Activated CD4-positive, CD25-positive, alpha-beta regulatory T cell treated with anti-CD3 and anti-CD28 coated beads, Interleukin-2, amount 50 U/mL, for 24 hours (primary cell): ENCODE measurements around the gene NDUFV1.
A peak's percentile ranks its signal among the peaks of the same experiment; 100 is the strongest.
"Not testable (repeated sequence)": the region's sequence is repeated elsewhere in the genome, so short reads cannot be mapped to it uniquely, and the experiment has no call there.

Source experiments
- ATAC-seq, 2 donors: fragments of 150-1000 bp; cut with Tn5 transposase; one replicate each; pipeline ENCODE4 v1.10.0; 2021; ENCODE audit warnings: mild to moderate bottlenecking in 1 of 2, moderate library complexity in 1 of 2

The NDUFV1 gene

DNA sequence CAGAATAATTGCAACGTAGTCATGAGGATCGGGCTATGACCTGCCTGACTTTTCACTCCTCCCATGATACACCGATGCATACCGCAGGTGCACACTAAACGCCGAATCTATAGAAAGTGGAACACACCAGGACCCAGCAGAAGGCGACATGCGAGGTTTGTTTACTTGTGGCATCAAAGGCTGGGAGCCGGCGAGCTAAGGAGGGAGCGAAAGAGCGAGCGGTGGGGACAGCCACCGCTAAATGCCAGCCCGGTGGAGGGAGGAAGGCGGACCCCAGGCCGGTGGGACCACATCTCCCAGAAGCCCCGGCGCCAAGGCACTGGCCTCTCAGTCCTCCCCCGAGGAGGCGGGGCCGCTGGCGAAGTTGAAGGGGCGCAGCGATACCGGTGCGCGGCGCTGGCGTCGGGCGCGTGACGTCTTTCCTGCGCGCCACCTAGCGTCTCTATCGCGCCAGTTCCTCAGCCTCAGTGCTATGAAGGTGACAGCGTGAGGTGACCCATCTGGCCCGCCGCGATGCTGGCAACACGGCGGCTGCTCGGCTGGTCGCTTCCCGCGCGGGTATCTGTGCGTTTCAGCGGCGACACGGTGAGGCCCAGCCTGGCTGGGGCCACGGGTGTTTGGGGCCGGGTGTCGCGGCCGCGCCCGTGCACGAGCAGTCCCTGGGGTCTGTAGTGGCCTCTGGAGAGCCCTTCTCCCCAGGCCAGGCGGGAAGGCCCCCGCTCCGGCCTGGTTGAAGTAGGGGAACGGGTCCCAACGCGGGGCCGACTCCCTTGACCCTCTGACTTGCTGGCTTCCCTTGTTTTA is at the start of gene NDUFV1:
NDUFV1 (plus strand) TSS at position 445 of the 804 bp plus-strand sequence; CDS start at position 514, 69 bp downstream.
- peak; percentile 99 for ATAC-seq

DNA sequence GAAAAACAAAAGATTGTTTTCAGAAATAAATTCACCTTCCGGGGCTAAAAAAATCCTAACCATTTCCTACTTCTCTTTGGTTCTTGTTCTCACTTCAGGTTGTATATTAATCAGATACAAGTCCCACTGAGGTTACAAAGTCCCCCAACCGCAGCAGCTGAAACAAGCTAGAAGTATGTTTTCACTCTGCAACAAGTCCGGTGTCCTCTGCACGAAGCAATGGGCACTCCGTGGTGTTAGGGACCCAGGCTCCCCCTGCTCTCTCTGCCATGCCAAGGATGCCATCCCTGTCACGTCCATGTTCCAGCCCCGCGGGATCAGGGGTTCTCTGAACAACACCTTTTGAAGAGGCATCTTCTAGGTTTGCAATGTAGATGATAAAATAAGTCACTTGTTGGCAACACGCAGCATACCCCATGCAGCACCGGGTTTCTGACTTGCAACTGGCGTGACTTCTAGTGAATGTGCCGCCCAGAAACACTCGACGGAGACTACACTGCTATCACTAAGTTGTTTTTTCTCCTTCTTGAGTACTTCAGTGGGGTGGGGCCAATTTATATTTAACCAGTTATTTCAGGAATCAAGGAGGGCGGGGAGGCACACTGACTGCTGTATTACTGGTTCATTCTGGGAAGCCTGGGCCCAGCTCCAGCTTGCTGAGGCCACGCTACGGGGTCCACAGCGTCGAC is 48.5 kb upstream of the NDUFV1 start:
- ATAC-seq: no peak

DNA sequence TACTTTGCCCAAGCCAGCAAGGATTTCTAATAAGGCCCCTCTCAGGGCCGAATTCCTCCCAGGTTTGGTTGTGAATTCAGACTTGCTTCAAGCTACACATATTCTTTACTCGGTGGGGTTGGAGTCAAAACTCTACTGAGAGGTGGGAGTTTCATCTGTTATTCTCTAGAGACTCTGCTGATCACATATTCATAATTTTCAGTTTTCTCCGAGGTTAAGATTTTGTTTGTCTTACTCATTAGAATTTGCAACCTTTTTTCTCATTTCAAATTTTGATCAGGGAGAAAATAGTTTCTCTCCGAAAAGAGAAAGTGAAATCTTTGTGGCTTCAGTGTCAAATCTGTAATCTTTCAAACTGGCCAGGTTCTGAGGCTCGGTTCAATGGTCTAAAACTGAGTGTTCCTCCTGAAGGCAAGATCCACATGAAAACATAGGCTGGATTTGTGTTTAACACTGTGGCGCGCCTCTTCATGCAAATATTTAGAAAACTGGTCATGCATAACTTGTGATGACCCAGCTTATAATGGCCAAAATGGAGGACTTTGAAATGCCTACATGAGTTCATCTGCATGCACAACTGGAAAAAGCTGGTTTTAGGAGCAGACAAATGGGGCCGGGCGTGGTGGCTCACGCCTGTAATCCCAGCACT is 44.6 kb upstream of the NDUFV1 start:
- ATAC-seq: peak in 1 of 2 donors; percentile 67

DNA sequence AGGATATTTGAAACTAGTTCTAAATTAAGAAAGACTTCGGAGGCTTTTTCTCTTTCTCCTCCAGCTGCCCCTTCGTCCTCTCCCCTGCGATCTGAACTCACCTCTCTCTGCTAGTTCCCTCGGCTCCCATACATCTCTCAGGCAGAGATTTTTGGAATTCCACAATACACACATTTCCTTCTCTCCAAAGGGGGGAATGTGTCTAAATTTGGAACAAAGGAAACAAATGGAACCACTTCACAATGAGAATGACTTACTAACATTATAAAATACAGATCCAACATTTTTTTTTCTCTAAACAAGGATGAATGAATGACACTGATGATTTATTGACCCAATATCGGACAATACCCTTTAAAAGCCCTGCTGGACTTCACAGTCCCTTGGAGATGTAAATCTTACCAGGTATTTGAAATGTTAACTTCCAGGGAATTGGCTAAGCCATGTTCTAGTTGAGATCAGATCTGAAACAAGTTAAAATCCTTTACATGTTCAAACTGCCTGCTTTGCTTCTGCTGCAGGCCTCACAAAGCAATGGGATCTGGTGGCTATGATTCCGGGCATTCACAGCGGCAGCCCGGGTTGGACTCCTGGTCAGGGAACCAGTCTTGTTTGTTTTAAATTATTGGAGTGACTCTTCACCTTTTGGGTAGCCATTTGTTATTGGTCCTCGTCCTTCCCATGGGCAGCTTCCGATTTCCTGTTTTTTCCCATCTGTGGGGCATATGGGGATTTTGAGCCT is 43.6 kb upstream of the NDUFV1 start:
- no peak for ATAC-seq

- ATAC-seq: not testable (repeated sequence)
Observed at GRCh38 chr11:67563705-67564114, 43.0 kb upstream of the NDUFV1 start.

DNA sequence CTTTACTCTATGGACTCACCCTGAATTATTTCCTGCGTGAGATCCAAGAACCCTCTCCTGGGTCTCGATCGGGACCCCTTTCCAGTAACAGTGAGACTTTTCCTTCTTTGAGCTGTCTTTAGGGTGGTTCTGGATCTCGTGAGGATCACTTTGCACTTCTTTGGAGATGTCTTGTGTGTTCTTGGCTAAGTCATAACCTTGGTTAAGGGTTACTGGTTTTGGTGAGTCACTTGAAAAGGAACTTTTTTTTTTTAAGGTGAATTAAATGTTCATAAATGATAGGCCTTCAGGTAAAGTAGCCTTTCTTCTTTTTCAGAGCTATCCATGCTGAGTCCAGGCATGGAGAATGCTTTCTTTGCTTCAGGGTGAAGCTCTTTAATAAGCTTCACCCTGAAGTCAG is 42.5 kb upstream of the NDUFV1 start:
- ATAC-seq: no peak

GRCh38 chr11:67571443-67571842 is 35.3 kb upstream of the NDUFV1 start:
- no peak for ATAC-seq

DNA sequence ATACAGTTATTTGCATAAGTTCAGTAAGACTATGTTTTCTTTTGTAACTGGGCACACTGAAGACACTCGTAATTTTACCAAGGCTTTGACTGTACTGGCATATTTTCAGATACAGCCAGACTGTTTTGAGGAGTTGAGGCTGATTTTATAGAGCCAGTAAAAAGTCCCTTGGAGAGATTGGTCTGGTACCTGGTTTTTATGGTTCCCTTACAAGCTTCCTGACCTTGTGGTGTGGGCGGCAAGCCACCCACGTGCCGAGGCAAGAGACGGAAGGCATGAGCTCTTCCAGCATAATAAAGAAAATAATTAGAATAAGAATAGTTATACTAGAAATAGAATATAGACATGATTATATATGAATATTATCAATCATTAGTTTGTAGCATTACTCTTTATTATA is 34.4 kb upstream of the NDUFV1 start:
- ATAC-seq: no peak

- ATAC-seq: no peak
Observed at GRCh38 chr11:67572747-67573419, 33.9 kb upstream of the NDUFV1 start.

GRCh38 chr11:67574938-67575337 is 31.8 kb upstream of the NDUFV1 start:
- ATAC-seq: no peak

GRCh38 chr11:67576735-67577475 is 29.8 kb upstream of the NDUFV1 start:
- ATAC-seq: no peak

GRCh38 chr11:67577951-67578350 is 28.8 kb upstream of the NDUFV1 start:
- ATAC-seq: no peak

DNA sequence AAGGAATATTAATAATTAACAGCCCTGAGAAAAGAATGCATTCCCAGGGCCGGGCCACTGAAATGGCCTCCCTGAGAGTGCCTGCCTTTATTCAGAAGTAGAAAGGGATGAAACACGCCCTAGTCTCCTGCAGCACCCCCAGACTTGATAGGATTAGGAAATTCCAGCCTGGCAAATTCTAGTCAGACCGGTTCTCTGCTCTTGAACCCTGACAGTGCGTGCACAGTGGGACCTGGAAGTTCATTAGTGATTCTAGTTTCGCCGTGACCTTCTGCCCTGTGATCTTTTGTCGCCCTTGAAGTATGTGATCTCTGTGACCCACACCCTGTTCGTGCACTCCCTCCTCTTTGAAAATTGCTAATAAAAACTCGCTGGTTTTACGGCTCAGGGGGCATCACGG is 25.3 kb upstream of the NDUFV1 start:
- ATAC-seq: no peak

DNA sequence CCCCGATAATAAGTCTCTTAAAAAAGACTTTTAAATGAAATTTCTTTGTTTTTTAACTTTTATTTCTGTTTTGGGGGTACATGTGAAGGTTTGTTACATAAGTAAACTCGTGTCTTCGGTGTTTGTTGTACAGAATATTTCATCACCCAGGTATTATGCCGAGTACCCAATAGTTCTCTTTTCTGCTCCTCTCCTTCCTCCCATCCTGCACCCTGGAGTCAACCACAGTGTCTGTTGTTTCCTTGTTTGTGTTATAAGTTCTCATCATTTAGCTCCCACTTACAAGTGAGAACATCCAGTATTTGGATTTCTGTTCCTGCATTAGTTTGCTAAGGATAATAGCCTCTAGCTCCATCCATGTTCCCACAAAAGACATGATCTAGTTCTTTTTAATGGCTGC is 24.7 kb upstream of the NDUFV1 start:
- ATAC-seq: no peak

- ATAC-seq: peak; percentile 91 to 94
Observed at GRCh38 chr11:67583247-67584204, 23.2 kb upstream of the NDUFV1 start, which contains the start of gene GSTP1. Gene GSTP1 (plus strand): TSS chr11:67583812. CDS start chr11:67583844, 32 bp downstream.

DNA sequence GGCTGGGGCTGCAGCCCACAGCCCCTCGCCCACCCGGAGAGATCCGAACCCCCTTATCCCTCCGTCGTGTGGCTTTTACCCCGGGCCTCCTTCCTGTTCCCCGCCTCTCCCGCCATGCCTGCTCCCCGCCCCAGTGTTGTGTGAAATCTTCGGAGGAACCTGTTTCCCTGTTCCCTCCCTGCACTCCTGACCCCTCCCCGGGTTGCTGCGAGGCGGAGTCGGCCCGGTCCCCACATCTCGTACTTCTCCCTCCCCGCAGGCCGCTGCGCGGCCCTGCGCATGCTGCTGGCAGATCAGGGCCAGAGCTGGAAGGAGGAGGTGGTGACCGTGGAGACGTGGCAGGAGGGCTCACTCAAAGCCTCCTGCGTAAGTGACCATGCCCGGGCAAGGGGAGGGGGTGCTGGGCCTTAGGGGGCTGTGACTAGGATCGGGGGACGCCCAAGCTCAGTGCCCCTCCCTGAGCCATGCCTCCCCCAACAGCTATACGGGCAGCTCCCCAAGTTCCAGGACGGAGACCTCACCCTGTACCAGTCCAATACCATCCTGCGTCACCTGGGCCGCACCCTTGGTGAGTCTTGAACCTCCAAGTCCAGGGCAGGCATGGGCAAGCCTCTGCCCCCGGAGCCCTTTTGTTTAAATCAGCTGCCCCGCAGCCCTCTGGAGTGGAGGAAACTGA is 22.4 kb upstream of the NDUFV1 start:
- ATAC-seq: peak in 1 of 2 donors; percentile 0

DNA sequence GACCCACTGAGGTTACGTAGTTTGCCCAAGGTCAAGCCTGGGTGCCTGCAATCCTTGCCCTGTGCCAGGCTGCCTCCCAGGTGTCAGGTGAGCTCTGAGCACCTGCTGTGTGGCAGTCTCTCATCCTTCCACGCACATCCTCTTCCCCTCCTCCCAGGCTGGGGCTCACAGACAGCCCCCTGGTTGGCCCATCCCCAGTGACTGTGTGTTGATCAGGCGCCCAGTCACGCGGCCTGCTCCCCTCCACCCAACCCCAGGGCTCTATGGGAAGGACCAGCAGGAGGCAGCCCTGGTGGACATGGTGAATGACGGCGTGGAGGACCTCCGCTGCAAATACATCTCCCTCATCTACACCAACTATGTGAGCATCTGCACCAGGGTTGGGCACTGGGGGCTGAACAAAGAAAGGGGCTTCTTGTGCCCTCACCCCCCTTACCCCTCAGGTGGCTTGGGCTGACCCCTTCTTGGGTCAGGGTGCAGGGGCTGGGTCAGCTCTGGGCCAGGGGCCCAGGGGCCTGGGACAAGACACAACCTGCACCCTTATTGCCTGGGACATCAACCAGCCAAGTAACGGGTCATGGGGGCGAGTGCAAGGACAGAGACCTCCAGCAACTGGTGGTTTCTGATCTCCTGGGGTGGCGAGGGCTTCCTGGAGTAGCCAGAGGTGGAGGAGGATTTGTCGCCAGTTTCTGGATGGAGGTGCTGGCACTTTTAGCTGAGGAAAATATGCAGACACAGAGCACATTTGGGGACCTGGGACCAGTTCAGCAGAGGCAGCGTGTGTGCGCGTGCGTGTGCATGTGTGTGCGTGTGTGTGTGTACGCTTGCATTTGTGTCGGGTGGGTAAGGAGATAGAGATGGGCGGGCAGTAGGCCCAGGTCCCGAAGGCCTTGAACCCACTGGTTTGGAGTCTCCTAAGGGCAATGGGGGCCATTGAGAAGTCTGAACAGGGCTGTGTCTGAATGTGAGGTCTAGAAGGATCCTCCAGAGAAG is 21.6 kb upstream of the NDUFV1 start:
- ATAC-seq: no peak

DNA sequence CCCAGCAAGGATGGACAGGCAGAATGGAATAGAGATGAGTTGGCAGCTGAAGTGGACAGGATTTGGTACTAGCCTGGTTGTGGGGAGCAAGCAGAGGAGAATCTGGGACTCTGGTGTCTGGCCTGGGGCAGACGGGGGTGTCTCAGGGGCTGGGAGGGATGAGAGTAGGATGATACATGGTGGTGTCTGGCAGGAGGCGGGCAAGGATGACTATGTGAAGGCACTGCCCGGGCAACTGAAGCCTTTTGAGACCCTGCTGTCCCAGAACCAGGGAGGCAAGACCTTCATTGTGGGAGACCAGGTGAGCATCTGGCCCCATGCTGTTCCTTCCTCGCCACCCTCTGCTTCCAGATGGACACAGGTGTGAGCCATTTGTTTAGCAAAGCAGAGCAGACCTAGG is 20.8 kb upstream of the NDUFV1 start:
- no peak for ATAC-seq
